Measurements from ENCODE around the gene ARMC9.
A peak's percentile ranks its signal among the peaks of the same experiment; 100 is the strongest.

Gene ARMC9

DNA sequence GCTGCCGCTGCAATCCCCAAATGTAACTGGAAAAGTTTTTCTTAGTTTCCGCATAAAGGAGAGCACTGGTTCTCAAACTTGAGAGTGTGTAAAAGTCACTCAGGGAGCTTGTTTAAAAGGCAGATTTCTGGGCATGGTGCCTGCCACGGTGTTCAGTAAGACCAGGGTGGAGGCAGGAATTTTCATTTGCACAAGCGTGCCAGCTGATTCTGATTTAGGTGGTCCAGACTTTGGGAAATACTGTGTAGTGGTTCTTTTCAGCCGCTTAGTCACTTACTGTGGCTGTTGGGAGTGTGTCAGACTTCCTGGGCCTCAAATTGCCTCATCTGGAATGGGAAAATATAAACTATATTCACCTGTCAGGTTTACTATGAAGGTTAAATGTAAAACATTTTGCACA lies 788 bp downstream of the ARMC9 start (continued):
- TF ChIP-seq, protein P1, sequence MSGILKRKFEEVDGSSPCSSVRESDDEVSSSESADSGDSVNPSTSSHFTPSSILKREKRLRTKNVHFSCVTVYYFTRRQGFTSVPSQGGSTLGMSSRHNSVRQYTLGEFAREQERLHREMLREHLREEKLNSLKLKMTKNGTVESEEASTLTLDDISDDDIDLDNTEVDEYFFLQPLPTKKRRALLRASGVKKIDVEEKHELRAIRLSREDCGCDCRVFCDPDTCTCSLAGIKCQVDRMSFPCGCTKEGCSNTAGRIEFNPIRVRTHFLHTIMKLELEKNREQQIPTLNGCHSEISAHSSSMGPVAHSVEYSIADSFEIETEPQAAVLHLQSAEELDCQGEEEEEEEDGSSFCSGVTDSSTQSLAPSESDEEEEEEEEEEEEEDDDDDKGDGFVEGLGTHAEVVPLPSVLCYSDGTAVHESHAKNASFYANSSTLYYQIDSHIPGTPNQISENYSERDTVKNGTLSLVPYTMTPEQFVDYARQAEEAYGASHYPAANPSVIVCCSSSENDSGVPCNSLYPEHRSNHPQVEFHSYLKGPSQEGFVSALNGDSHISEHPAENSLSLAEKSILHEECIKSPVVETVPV (CRISPR knock-in tag; IDR thresholded peaks at IDR 0.05): no peak

DNA sequence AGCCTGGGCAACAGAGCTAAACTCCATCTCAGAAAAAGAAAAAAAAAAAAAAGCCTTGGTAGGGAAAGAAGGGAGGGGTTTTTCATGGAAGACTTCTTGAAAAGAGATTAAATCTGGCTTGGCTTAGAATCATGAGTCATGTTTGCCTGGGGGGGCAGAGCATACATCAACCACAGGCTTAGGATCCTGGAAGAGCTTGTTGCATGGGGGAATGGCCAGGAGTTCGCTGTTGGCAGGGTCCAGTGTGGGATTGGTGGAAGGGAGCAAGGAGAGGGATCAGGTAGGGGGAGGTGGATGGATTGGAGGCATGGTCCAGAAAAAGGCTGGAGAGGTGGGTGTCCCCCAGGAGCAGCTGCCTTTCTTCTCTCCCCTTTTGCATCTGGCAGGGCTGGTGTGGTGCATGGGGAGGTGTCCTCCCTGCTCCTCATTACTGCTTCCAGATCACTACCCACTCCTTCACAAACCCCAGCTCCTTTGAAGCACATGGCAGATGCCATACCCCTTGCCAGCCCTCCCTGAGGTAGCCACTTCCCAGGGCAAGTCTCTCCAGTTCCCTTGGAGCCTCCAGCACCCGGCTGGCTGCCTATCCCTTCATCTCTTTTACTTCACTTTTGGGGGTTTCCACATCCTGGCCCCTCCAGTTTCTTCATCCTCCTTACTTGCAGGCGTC lies 2.5 kb downstream of the ARMC9 start:
- TF ChIP-seq TOX (CRISPR knock-in tag; IDR thresholded peaks at IDR 0.05; ENCODE audit: borderline replicate concordance): no peak
- no peak for TF ChIP-seq ZFP3 (CRISPR knock-in tag; IDR thresholded peaks at IDR 0.05)
- no peak for TF ChIP-seq TCF4 (CRISPR knock-in tag; IDR thresholded peaks at IDR 0.05; ENCODE audit: borderline replicate concordance)
- no peak for TF ChIP-seq ZNF8 (CRISPR knock-in tag; IDR thresholded peaks at IDR 0.05)
- TF ChIP-seq, protein P2, sequence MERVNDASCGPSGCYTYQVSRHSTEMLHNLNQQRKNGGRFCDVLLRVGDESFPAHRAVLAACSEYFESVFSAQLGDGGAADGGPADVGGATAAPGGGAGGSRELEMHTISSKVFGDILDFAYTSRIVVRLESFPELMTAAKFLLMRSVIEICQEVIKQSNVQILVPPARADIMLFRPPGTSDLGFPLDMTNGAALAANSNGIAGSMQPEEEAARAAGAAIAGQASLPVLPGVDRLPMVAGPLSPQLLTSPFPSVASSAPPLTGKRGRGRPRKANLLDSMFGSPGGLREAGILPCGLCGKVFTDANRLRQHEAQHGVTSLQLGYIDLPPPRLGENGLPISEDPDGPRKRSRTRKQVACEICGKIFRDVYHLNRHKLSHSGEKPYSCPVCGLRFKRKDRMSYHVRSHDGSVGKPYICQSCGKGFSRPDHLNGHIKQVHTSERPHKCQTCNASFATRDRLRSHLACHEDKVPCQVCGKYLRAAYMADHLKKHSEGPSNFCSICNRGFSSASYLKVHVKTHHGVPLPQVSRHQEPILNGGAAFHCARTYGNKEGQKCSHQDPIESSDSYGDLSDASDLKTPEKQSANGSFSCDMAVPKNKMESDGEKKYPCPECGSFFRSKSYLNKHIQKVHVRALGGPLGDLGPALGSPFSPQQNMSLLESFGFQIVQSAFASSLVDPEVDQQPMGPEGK (CRISPR knock-in tag; IDR thresholded peaks at IDR 0.05; ENCODE audit: borderline replicate concordance): peak; percentile 50; the same call in 1 of the 2 replicates
- TF ChIP-seq CSDC2 (CRISPR knock-in tag; IDR thresholded peaks at IDR 0.05): no peak
- no peak for TF ChIP-seq OSR1 (CRISPR knock-in tag; IDR thresholded peaks at IDR 0.05)
- no peak for TF ChIP-seq ISL1 (CRISPR knock-in tag; IDR thresholded peaks at IDR 0.05)
- no peak for ATAC-seq

DNA sequence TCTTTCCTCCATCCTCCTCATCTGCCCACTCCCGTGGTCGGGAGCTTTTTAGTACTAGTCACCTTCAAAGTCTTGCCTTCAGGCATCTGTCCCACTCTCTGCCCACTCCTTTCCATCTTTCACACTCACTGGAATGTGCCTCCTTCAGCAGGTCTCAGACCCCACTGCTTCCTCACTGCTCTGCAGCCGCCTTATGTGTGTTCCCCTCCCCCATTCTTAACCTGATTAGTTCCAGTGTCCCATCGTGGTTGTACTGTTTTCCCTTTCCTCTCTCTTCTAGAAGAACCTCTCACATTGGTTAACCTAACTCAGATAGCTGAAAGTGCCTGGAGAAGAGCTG lies 3.0 kb downstream of the ARMC9 start:
- no peak for ATAC-seq
- TF ChIP-seq BACH2 (CRISPR knock-in tag; IDR thresholded peaks at IDR 0.05; ENCODE audit: borderline replicate concordance) (no peak), ZNF70 (CRISPR knock-in tag; IDR thresholded peaks at IDR 0.05) (peak; percentile 86)
- TF ChIP-seq, protein P3, sequence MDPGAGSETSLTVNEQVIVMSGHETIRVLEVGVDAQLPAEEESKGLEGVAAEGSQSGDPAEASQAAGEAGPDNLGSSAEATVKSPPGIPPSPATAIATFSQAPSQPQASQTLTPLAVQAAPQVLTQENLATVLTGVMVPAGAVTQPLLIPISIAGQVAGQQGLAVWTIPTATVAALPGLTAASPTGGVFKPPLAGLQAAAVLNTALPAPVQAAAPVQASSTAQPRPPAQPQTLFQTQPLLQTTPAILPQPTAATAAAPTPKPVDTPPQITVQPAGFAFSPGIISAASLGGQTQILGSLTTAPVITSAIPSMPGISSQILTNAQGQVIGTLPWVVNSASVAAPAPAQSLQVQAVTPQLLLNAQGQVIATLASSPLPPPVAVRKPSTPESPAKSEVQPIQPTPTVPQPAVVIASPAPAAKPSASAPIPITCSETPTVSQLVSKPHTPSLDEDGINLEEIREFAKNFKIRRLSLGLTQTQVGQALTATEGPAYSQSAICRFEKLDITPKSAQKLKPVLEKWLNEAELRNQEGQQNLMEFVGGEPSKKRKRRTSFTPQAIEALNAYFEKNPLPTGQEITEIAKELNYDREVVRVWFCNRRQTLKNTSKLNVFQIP (CRISPR knock-in tag; IDR thresholded peaks at IDR 0.05; ENCODE audit: borderline replicate concordance, low read depth): no peak

DNA sequence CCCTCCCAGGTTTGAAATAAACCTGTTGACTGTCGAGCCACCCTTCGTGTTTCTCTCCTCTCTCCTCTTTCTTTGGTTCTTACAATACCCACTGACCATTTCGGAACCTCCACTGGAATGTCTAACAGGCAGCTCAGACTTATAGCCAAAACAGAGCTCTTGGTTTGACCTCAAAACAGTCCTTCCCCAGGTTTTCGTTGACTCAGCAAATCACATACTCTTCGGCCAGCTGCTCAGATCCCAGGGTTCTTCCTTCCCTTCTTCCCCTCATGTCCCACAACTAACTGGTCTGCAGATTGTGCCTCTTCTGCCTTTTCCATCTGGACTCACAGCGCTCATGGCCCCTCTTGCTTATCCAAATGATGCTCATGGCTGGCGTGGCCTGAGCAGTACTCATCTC lies 4.7 kb downstream of the ARMC9 start:
- TF ChIP-seq, protein P4, sequence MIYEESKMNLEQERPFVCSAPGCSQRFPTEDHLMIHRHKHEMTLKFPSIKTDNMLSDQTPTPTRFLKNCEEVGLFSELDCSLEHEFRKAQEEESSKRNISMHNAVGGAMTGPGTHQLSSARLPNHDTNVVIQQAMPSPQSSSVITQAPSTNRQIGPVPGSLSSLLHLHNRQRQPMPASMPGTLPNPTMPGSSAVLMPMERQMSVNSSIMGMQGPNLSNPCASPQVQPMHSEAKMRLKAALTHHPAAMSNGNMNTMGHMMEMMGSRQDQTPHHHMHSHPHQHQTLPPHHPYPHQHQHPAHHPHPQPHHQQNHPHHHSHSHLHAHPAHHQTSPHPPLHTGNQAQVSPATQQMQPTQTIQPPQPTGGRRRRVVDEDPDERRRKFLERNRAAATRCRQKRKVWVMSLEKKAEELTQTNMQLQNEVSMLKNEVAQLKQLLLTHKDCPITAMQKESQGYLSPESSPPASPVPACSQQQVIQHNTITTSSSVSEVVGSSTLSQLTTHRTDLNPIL (CRISPR knock-in tag; IDR thresholded peaks at IDR 0.05; ENCODE audit: low read depth): no peak
- no peak for TF ChIP-seq ZNF70 (CRISPR knock-in tag; IDR thresholded peaks at IDR 0.05)
- no peak for TF ChIP-seq ARNTL (CRISPR knock-in tag; IDR thresholded peaks at IDR 0.05; ENCODE audit: borderline replicate concordance, low read depth)
- TF ChIP-seq ZFP30 (CRISPR knock-in tag; IDR thresholded peaks at IDR 0.05): no peak
- no peak for TF ChIP-seq GLIS3 (CRISPR knock-in tag; IDR thresholded peaks at IDR 0.05)
- no peak for TF ChIP-seq SNAI2 (CRISPR knock-in tag; IDR thresholded peaks at IDR 0.05)
- TF ChIP-seq TOX (CRISPR knock-in tag; IDR thresholded peaks at IDR 0.05; ENCODE audit: borderline replicate concordance): no peak
- no peak for TF ChIP-seq ZNF565 (CRISPR knock-in tag; conservative IDR thresholded peaks at IDR 0.05; ENCODE audit: low read depth)
- TF ChIP-seq OSR1 (CRISPR knock-in tag; IDR thresholded peaks at IDR 0.05): no peak
- TF ChIP-seq RARB (CRISPR knock-in tag; IDR thresholded peaks at IDR 0.05): no peak
- no peak for TF ChIP-seq CSDC2 (CRISPR knock-in tag; IDR thresholded peaks at IDR 0.05)
- TF ChIP-seq, protein P1 (CRISPR knock-in tag; IDR thresholded peaks at IDR 0.05): no peak
- TF ChIP-seq ISL1 (CRISPR knock-in tag; IDR thresholded peaks at IDR 0.05): no peak
- TF ChIP-seq BACH2 (CRISPR knock-in tag; IDR thresholded peaks at IDR 0.05; ENCODE audit: borderline replicate concordance): no peak
- TF ChIP-seq ZFP3 (CRISPR knock-in tag; IDR thresholded peaks at IDR 0.05): no peak
- TF ChIP-seq, protein P3 (CRISPR knock-in tag; IDR thresholded peaks at IDR 0.05; ENCODE audit: borderline replicate concordance, low read depth): no peak
- TF ChIP-seq TCF4 (CRISPR knock-in tag; IDR thresholded peaks at IDR 0.05; ENCODE audit: borderline replicate concordance): no peak
- no peak for TF ChIP-seq ESRRG (CRISPR knock-in tag; IDR thresholded peaks at IDR 0.05)
- no peak for TF ChIP-seq ZNF8 (CRISPR knock-in tag; IDR thresholded peaks at IDR 0.05)
- TF ChIP-seq, protein P2 (CRISPR knock-in tag; IDR thresholded peaks at IDR 0.05; ENCODE audit: borderline replicate concordance): no peak
- no peak for ATAC-seq
